Panc1 (cell line): ENCODE measurements around the gene TRPM1. TPM values are rescaled to one million over a fixed set of nuclear protein-coding genes. Genes with fewer than 3 reads are reported as not detected.

Experiments used
- ATAC-seq: fragments of 200-7000 bp; cut with Tn5 transposase; 2 replicates; pipeline ENCODE4 v1.9.1; 2020; ENCODE audit warnings: mild to moderate bottlenecking, moderate library complexity
- BruUV-seq: library from RNA; stranded (reverse); fragments of 400-500 nt; replicated peaks from 2 replicates; lab custom pipeline; 2021; lab: Mats Ljungman, UMichigan
- CTCF ChIA-PET: fragments of 300-600 bp; sonication (Branson Sonifier 250); formaldehyde crosslinking; loops from one replicate; lab custom pipeline; 2022; ENCODE audit warnings: antibody characterized with exemption; lab: Charles Lee
- POLR2A ChIA-PET: fragments of 300-600 bp; sonication (Branson Sonifier 250); formaldehyde crosslinking; loops from one replicate; lab custom pipeline; 2022; ENCODE audit warnings: antibody characterized with exemption; lab: Charles Lee
- DNase-seq: peaks from one replicate; pipeline ENCODE4 v3.0.0-alpha.2; 2010; ENCODE audit warnings: low read depth, low spot score
- H3K27ac ChIP-seq: 2 replicates; pipeline ENCODE4 v1.5.1; 2011; ENCODE audit warnings: mild to moderate bottlenecking, low read length, inconsistent platforms
- H3K27me3 ChIP-seq: fragments of 200-500 bp; sonication (Bioruptor generic); 2 replicates; pipeline ENCODE4 v1.6.0; 2014; ENCODE audit warnings: low read length, inconsistent platforms; ENCODE audit not compliant: control insufficient read depth, insufficient read depth
- H3K36me3 ChIP-seq: fragments of 200-500 bp; sonication (Bioruptor generic); 2 replicates; pipeline ENCODE4 v1.5.1; 2014; ENCODE audit warnings: inconsistent platforms, mild to moderate bottlenecking, low read length, moderate library complexity; ENCODE audit not compliant: control insufficient read depth, insufficient read depth
- H3K4me1 ChIP-seq: 2 replicates; pipeline ENCODE4 v1.5.1; 2011; ENCODE audit warnings: inconsistent platforms, mild to moderate bottlenecking, low read length, moderate library complexity; ENCODE audit not compliant: control insufficient read depth, insufficient read depth
- H3K4me3 ChIP-seq, 2 experiments: 2 replicates each; pipeline ENCODE4 v1.5.1; 2011 to 2012; ENCODE audit warnings: low read depth in 2 of 2, low read length in 2 of 2, mild to moderate bottlenecking in 2 of 2, inconsistent platforms in 1 of 2, moderate library complexity in 1 of 2
- H3K9me3 ChIP-seq: fragments of 200-500 bp; sonication (Bioruptor generic); 2 replicates; pipeline ENCODE4 v1.5.1; 2014; ENCODE audit warnings: low read depth, mild to moderate bottlenecking, inconsistent platforms, low read length, moderate library complexity; ENCODE audit not compliant: control insufficient read depth, insufficient read depth
- POLR2AphosphoS5 ChIP-seq: IDR thresholded peaks from 2 replicates; pipeline ENCODE4 v1.6.1; 2012; ENCODE audit warnings: mild to moderate bottlenecking, low read depth, low read length, moderate library complexity
- SIN3A ChIP-seq: IDR thresholded peaks from 2 replicates; pipeline ENCODE4 v1.6.1; 2012; ENCODE audit warnings: low read depth, mild to moderate bottlenecking, low read length, moderate library complexity, borderline replicate concordance; ENCODE audit not compliant: insufficient read depth
- TCF7L2 ChIP-seq: IDR thresholded peaks from 2 replicates; pipeline ENCODE4 v1.6.1; 2011; ENCODE audit warnings: mild to moderate bottlenecking, low read depth, low read length, inconsistent platforms
- in situ Hi-C: cut with HindIII; loops from 2 replicates; pipeline ENCODE4 v1.10.0; 2016; ENCODE audit warnings: low sequenced_read_pairs, low pct_unique_long_range_greater_than_20kb
- intact Hi-C: fragments of 100-400 bp; cut with micrococcal nuclease; formaldehyde crosslinking; loops from one replicate; pipeline ENCODE4 v1.10.0; 2022; ENCODE audit not compliant: unreplicated experiment
- total RNA-seq: library from RNA; stranded (reverse); gene quantifications from one replicate; pipeline ENCODE4 v1.2.1, GENCODE V29; 2021; ENCODE audit not compliant: unreplicated experiment
- TF ChIP-seq, protein P1 (sequence below): fragments of 450-650 bp; IDR thresholded peaks from 2 replicates; pipeline ENCODE4 v1.5.1; 2017; ENCODE audit warnings: mild to moderate bottlenecking
- TF ChIP-seq, protein P2 (sequence below), 2 experiments: IDR thresholded peaks; 2 replicates each; pipeline ENCODE4 v1.6.1; 2011 to 2012; ENCODE audit warnings: low read depth in 2 of 2, control low read depth in 1 of 2, low read length in 1 of 2, mild to moderate bottlenecking in 1 of 2, moderate library complexity in 1 of 2; ENCODE audit not compliant: insufficient read depth in 1 of 2

The TRPM1 gene
- total RNA-seq, 1 experiment from 2014 or later = not detected

DNA sequence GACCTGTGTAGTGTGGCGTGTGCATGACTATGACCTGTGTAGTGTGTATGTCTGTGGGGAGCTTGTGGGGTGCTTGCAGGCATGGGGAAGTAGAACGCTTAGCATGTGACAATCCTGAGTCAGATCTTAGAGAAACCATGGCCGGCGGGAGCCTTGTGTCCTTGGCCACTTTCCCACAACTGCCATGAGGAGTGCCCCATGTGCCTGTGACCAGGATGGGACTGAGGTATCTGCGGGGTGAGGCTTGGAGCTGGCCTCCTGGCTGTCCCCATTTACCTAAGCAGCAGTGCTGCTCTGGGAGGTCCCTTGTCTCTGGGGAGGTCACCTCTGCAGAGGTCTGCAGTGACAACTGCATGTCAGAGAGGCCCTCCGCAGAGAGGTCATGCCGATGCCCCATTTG is 23.6 kb downstream of the TRPM1 start:
- in situ Hi-C loops (no loop called here), intact Hi-C loops (no loop called here)
- Histone ChIP-seq H3K36me3 (no peaks in the 10 kb centered on the region), H3K4me3 (no peak overlapping the region), H3K9me3 (no peaks in the 10 kb centered on the region), H3K27ac (no peak overlapping the region), H3K27me3 (no peaks in the 10 kb centered on the region; the same call in 1 of the 2 replicates), H3K4me1 (peaks cover 6% of the 10 kb centered on the region)
- DNase-seq (no peak), ATAC-seq (no peak)
- ChIA-PET CTCF (no interaction called here), POLR2A (no interaction called here)
- no TSS peak for BruUV-seq
- TF ChIP-seq, protein P1, sequence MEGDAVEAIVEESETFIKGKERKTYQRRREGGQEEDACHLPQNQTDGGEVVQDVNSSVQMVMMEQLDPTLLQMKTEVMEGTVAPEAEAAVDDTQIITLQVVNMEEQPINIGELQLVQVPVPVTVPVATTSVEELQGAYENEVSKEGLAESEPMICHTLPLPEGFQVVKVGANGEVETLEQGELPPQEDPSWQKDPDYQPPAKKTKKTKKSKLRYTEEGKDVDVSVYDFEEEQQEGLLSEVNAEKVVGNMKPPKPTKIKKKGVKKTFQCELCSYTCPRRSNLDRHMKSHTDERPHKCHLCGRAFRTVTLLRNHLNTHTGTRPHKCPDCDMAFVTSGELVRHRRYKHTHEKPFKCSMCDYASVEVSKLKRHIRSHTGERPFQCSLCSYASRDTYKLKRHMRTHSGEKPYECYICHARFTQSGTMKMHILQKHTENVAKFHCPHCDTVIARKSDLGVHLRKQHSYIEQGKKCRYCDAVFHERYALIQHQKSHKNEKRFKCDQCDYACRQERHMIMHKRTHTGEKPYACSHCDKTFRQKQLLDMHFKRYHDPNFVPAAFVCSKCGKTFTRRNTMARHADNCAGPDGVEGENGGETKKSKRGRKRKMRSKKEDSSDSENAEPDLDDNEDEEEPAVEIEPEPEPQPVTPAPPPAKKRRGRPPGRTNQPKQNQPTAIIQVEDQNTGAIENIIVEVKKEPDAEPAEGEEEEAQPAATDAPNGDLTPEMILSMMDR = no peak
- TF ChIP-seq, protein P2, sequence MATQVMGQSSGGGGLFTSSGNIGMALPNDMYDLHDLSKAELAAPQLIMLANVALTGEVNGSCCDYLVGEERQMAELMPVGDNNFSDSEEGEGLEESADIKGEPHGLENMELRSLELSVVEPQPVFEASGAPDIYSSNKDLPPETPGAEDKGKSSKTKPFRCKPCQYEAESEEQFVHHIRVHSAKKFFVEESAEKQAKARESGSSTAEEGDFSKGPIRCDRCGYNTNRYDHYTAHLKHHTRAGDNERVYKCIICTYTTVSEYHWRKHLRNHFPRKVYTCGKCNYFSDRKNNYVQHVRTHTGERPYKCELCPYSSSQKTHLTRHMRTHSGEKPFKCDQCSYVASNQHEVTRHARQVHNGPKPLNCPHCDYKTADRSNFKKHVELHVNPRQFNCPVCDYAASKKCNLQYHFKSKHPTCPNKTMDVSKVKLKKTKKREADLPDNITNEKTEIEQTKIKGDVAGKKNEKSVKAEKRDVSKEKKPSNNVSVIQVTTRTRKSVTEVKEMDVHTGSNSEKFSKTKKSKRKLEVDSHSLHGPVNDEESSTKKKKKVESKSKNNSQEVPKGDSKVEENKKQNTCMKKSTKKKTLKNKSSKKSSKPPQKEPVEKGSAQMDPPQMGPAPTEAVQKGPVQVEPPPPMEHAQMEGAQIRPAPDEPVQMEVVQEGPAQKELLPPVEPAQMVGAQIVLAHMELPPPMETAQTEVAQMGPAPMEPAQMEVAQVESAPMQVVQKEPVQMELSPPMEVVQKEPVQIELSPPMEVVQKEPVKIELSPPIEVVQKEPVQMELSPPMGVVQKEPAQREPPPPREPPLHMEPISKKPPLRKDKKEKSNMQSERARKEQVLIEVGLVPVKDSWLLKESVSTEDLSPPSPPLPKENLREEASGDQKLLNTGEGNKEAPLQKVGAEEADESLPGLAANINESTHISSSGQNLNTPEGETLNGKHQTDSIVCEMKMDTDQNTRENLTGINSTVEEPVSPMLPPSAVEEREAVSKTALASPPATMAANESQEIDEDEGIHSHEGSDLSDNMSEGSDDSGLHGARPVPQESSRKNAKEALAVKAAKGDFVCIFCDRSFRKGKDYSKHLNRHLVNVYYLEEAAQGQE (IDR thresholded peaks at IDR 0.05; ENCODE audit: insufficient read depth in 1 of 2, low read depth in 2 of 2, low read length in 1 of 2) = no peak
- TF ChIP-seq SIN3A (no peak), POLR2AphosphoS5 (no peak), TCF7L2 (no peak)

DNA sequence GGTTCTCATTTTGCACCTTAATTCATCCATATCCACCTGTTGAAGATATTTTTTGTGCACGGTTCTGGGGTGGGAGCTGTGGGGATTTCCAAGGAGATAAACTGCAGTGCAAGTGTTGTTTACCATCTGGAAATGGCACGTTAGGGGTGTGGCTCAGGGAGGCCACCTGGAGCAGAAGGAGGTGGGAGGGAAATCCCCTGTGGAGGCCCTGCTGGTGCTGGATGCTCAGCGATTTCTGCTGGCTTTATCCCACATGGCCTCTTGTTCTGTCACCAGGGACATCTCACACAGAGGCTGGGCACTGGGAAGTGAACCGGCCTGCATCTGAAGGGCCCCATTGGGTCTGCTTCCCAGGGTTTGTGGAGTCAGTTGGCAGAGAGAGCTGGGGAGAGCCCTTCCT is 24.3 kb downstream of the TRPM1 start:
- BruUV-seq = no TSS peak
- CTCF ChIA-PET = no interaction called here
- Histone ChIP-seq H3K27ac (no peak overlapping the region), H3K27me3 (no peaks in the 10 kb centered on the region; the same call in 1 of the 2 replicates), H3K4me3 (no peak overlapping the region), H3K36me3 (no peaks in the 10 kb centered on the region), H3K4me1 (peaks cover 6% of the 10 kb centered on the region), H3K9me3 (no peaks in the 10 kb centered on the region)
- DNase-seq (no peak), ATAC-seq (no peak)
- in situ Hi-C loops = no loop called here
- POLR2A ChIA-PET = no interaction called here
- TF ChIP-seq SIN3A = no peak
- TF ChIP-seq, protein P2 (IDR thresholded peaks at IDR 0.05; ENCODE audit: insufficient read depth in 1 of 2, low read depth in 2 of 2, low read length in 1 of 2) = no peak
- TF ChIP-seq TCF7L2 = no peak
- TF ChIP-seq, protein P1 = no peak
- no peak for TF ChIP-seq POLR2AphosphoS5
- intact Hi-C loops = no loop called here
